HUDEP-2 (cell line): ENCODE results near the gene PRRC2B.
"Not testable (repeated sequence)": the region's sequence is repeated elsewhere in the genome, so short reads cannot be mapped to it uniquely, and the experiment has no call there.

Experiments
- DNase-seq, 76 experiments: peaks; one replicate each; lab custom pipeline; 2025; ENCODE audit not compliant: unreplicated experiment in 76 of 76; lab: John Stamatoyannopoulos, UW

PRRC2B gene

GRCh38 chr9:131528886-131529505, 135.1 kb downstream of the PRRC2B start:
- DNase-seq, result no peak

GRCh38 chr9:131529597-131530545, 136.0 kb downstream of the PRRC2B start:
- no peak for DNase-seq

- DNase-seq, result peak in 13 of 76 experiments; percentile 4 to 23 (median 10)
Observed at GRCh38 chr9:131530546-131530919, 136.6 kb downstream of the PRRC2B start.

GRCh38 chr9:131530920-131531832, 137.3 kb downstream of the PRRC2B start, which contains the start of gene UCK1:
UCK1 (minus strand) TSS chr9:131531263; CDS start chr9:131531174, 89 bp downstream.
- peak in 65 of 76 experiments; percentile 1 to 75 (median 53) for DNase-seq

DNA sequence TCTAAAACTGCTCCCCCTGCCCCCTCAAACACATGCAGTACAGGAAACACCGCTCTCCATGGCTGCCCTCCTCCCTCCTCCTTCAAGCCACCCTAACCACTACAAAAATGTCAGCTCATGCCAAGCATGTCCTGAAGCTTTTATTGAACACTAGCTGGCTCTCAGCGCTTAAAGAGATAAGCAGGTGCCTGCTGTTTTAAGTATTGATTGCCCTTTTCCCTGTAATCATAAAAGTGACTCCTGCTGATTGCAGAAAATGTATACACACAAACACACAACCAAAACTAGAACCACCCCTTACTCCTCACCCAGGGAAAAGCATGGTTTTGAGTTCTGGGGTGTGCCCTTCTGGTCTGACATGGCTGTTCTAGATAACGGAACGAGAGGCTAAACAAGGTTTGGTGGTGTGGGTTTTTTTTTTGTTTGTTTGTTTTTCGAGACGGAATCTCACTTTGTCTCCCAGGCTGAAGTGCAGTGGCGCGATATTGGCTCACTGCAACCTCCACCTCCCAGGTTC, 140.9 kb downstream of the PRRC2B start:
- peak in 67 of 76 experiments; percentile 5 to 86 (median 51) for DNase-seq

GRCh38 chr9:131537946-131538345, 144.1 kb downstream of the PRRC2B start:
- DNase-seq, result no peak

GRCh38 chr9:131539223-131539923, 145.5 kb downstream of the PRRC2B start:
- no peak for DNase-seq

DNA sequence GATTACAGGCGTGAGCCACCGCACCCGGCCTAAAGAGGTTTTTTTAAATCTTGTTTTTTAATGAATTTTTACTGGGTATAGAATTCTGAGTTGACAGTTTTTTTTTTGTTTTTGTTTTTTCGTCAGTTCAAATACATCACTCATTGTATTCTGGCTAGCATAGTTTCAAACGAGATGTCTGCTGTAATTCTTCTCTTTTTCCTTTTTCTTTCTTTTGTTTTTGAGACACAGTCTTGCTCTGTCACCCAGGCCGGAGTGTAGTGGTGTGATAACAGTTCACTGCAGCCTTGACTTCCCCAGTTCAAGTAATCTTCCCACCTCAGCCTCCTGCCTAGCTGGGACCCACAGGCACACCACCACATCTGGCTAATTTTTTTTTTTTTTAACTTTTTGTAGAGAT, 149.3 kb downstream of the PRRC2B start:
- DNase-seq, result no peak

DNA sequence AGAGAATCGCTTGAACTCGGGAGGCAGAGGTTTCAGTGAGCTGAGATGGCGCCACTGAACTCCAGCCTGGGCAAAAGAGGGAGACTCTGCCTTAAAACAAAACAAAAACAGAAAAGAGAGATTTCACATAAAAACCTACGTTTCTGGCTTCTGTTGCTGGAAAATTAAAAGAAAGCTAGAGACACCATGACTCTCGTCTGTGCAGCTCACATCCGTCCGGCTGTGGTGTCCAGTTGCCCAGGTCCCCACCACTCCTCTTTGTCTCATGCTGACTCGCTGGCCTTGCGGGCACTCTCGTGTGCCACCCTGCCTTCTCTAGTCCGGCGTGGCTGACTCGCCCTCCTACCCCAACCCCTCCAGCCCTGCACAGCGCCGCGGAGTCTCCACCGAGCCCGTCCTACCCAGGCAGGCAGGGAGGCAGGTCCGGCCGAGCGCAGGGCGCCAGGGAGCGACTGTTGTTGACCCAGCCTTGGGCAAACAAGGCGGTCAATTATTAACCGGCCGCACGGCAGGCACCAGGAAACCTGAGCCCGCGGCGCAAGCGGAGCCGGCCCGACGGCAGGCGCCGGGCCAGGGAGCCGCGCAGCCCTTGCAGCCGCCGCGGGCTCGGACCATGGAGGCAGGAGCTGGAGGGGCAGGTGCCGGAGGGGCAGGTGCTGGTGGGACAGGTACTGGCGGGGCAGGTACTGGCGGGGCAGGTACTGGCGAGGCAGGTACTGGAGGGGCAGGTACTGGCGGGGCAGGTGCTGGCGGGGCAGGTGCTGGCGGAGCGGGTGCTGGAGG, 151.3 kb downstream of the PRRC2B start, which contains the start of gene PRRT1B:
Gene PRRT1B, plus strand, starts transcription at position 521 of the 783 bp plus-strand sequence. Its CDS starts 93 bp downstream, at position 614.
- DNase-seq, result no peak

- no peak for DNase-seq
Observed at GRCh38 chr9:131545786-131546335, 152.0 kb downstream of the PRRC2B start.

DNA sequence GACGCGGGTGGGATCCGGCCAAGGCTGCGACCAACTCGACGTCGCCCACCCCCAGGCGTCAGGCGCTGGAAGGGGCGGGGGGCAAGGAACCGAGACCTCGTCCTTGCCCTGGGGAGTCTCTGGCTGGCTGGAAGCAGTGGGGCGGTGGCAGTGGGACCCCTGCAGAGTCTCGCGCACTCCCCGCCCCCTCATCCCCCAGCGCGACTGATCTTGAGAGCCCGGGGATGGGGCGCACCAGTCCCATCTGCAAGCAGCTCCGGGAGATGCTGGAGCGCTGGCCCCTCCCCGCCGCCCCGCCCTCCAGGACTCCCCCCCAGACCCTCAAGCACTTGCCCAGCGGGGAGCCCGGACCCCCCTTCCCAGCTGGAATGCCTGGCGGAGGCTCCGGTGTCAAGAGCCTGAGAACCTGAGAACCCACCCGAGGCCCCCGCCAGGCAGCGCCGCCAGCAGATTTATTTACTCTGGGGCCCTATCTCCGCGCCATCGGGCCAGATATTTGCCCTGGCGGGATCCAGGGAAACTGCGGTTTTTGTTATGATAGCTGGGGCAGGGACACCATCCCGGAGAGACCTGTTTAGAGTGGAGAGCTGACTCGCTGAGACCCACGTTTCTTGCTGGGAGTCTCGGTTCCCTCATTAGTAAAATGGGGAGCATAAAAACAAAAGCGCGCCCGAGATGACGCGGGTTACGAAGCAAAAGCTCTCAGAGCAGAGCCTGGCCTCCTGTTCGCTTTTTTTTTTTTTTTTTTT, 152.6 kb downstream of the PRRC2B start:
- DNase-seq, result no peak

DNA sequence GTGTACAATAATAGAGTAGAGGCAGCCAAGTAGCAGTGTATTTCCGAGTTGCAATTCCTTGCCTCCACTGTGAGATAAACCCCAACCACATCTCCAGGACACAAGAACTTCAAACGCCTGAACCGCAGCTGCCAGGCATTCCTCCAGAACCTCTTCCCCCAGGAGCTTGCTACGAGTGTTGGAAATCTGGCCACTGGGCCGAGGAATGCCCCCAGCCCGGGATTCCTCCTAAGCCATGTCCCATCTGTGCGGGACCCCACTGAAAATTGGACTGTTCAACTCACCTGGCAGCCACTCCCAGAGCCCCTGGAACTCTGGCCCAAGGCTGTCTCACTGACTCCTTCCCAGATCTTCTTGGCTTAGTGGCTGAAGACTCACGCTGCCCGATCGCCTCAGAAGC, 155.3 kb downstream of the PRRC2B start:
- DNase-seq, result not testable (repeated sequence)
